K562 (cell line): ENCODE results near the gene UPK2. TPM values are rescaled to one million over a fixed set of nuclear protein-coding genes. Genes with fewer than 3 reads are reported as not detected.

Experiments
- CBX8 ChIP-seq: fragments of 200-600 bp; sonication (generic); IDR thresholded peaks from 2 replicates; pipeline ENCODE4 v1.6.1; 2012; ENCODE audit warnings: borderline replicate concordance, mixed run types, low read depth, mild to moderate bottlenecking, moderate library complexity, mixed read lengths, low read length, control low read depth, inconsistent platforms; ENCODE audit not compliant: poor library complexity, severe bottlenecking; ENCODE audit errors: extremely low read depth
- CHD2 ChIP-seq: IDR thresholded peaks from 2 replicates; pipeline ENCODE4 v1.6.1; 2011; ENCODE audit warnings: low read depth, low read length
- ESRRA ChIP-seq: fragments of 450-650 bp; IDR thresholded peaks from 2 replicates; pipeline ENCODE4 v1.6.1; 2014; ENCODE audit warnings: low read depth, mild to moderate bottlenecking, moderate library complexity, borderline replicate concordance
- ZBTB1 ChIP-seq: sonication (generic); formaldehyde crosslinking; IDR thresholded peaks from 2 replicates; pipeline ENCODE4 v1.8.1; 2023; ENCODE audit warnings: missing genetic modification reagents, low read depth, mild to moderate bottlenecking, borderline replicate concordance
- ZBTB7A ChIP-seq: IDR thresholded peaks from 2 replicates; pipeline ENCODE4 v1.6.1; 2011; ENCODE audit warnings: low read depth, mild to moderate bottlenecking, low read length, moderate library complexity, borderline replicate concordance; ENCODE audit not compliant: control insufficient read depth
- polyA plus RNA-seq, 8 experiments: library from polyadenylated mRNA; depleted of rRNA in 4 of 8; stranded (reverse) in 5 of 8; unstranded in 3 of 8; fragments of >200 nt; fragmentation: Nextera tagmentation in 2 of 8; fragmentation: Illumina TruSeq in 1 of 8; extraction: Ambion mirVana in 2 of 8; extraction: Trizol in 1 of 8; gene quantifications; 2 replicates each; pipeline versions ENCODE4 v1.2.1 to v1.2.3, GENCODE V29; 2011 to 2014; ENCODE audit warnings: inconsistent platforms in 1 of 8, missing spikeins in 1 of 8
- total RNA-seq, 7 experiments: library from RNA; depleted of rRNA in 6 of 7; stranded (reverse); fragments of >200 nt in 6 of 7; fragmentation: Illumina TruSeq in 2 of 7; extraction: Trizol in 2 of 7; gene quantifications; 2 replicates each; pipeline versions ENCODE4 v1.2.1 to v1.2.3, GENCODE V29; 2011 to 2021; ENCODE audit warnings: low replicate concordance in 1 of 7
- TF ChIP-seq, protein P1 (sequence below): fragments of 450-650 bp; IDR thresholded peaks from 2 replicates; pipeline ENCODE4 v1.6.1; 2018; ENCODE audit not compliant: partially characterized antibody
- TF ChIP-seq, protein P2 (sequence below), 2 experiments: IDR thresholded peaks; 2 replicates each; pipeline ENCODE4 v1.6.1; 2011; ENCODE audit warnings: borderline replicate concordance in 1 of 2, control low read depth in 1 of 2, low read depth in 1 of 2, low read length in 1 of 2, mild to moderate bottlenecking in 1 of 2, mixed read lengths in 1 of 2, moderate library complexity in 1 of 2; ENCODE audit not compliant: insufficient read depth in 1 of 2, insufficient read length in 1 of 2, poor library complexity in 1 of 2, severe bottlenecking in 1 of 2; ENCODE audit errors: extremely low read depth in 1 of 2
- TF ChIP-seq, protein P3 (sequence below): fragments of 250-450 bp; sonication (Bioruptor Pico); IDR thresholded peaks from 2 replicates; pipeline ENCODE4 v1.4.0; 2020; ENCODE audit warnings: mild to moderate bottlenecking, moderate library complexity
- TF ChIP-seq, protein P4 (sequence below): fragments of 450-650 bp; formaldehyde crosslinking; IDR thresholded peaks from 2 replicates; pipeline ENCODE4 v1.4.0; 2020; ENCODE audit warnings: mild to moderate bottlenecking, moderate library complexity
- TF ChIP-seq, protein P5 (sequence below), 2 experiments: IDR thresholded peaks in 1 of 2; conservative IDR thresholded peaks in 1 of 2; 2 replicates each; pipeline ENCODE4 v1.6.1; 2016; ENCODE audit warnings: low read depth in 2 of 2, mild to moderate bottlenecking in 1 of 2, missing compliant biosample characterization in 1 of 2, missing genetic modification characterization in 1 of 2, moderate library complexity in 1 of 2

Gene UPK2
- total and polyA plus RNA-seq, 9 of the 15 experiments (the other 6 are each of a cell fraction or from before 2014, with no cell fraction given), result not detected

DNA sequence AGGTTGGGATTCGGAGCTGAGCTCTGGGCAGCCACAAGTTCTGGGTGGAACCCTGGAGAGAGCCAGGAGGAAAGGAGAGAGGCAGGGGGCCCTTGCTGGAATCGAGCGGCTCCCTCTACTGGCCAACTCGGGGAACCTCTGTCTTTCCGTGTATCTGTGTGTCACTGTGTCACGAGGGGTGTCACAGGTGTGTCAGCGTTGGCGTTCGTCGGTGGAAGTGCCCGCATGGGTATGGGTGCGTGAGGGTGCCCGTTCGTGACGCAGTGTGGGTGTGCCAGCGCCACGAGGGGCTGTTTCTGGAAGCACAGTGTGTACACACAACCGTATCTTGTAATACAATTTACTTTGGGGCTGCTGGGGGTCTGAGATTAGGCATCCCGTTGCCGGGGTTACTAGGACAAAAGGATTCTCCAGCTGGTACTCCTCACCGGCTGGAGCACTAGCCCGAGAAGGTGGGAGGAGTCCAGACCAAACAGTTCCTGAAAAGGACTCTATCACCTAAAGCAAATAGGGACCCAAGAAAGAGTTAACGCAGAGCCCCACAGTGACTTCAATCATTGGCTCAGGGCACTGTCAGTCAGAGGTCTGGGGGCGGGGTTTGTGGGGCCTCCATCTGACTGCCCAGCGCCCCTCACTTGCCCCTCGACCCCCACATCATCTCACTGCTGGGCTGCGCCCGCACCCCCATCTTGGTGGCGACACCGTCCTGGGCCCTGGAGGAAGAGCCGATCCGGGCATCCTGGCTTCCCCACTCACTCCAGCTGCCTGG, 27.8 kb upstream of the UPK2 start (continued):
- TF ChIP-seq, protein P1, sequence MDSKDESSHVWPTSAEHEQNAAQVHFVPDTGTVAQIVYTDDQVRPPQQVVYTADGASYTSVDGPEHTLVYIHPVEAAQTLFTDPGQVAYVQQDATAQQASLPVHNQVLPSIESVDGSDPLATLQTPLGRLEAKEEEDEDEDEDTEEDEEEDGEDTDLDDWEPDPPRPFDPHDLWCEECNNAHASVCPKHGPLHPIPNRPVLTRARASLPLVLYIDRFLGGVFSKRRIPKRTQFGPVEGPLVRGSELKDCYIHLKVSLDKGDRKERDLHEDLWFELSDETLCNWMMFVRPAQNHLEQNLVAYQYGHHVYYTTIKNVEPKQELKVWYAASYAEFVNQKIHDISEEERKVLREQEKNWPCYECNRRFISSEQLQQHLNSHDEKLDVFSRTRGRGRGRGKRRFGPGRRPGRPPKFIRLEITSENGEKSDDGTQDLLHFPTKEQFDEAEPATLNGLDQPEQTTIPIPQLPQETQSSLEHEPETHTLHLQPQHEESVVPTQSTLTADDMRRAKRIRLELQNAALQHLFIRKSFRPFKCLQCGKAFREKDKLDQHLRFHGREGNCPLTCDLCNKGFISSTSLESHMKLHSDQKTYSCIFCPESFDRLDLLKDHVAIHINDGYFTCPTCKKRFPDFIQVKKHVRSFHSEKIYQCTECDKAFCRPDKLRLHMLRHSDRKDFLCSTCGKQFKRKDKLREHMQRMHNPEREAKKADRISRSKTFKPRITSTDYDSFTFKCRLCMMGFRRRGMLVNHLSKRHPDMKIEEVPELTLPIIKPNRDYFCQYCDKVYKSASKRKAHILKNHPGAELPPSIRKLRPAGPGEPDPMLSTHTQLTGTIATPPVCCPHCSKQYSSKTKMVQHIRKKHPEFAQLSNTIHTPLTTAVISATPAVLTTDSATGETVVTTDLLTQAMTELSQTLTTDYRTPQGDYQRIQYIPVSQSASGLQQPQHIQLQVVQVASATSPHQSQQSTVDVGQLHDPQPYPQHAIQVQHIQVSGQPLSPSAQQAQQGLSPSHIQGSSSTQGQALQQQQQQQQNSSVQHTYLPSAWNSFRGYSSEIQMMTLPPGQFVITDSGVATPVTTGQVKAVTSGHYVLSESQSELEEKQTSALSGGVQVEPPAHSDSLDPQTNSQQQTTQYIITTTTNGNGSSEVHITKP, result peak; percentile 4
- TF ChIP-seq, protein P2, sequence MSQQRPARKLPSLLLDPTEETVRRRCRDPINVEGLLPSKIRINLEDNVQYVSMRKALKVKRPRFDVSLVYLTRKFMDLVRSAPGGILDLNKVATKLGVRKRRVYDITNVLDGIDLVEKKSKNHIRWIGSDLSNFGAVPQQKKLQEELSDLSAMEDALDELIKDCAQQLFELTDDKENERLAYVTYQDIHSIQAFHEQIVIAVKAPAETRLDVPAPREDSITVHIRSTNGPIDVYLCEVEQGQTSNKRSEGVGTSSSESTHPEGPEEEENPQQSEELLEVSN (IDR thresholded peaks at IDR 0.05; ENCODE audit: borderline replicate concordance in 1 of 2, extremely low read depth in 1 of 2, insufficient read depth in 1 of 2, insufficient read length in 1 of 2, low read depth in 1 of 2, low read length in 1 of 2, poor library complexity in 1 of 2, severe bottlenecking in 1 of 2), result no peak
- TF ChIP-seq, protein P3, sequence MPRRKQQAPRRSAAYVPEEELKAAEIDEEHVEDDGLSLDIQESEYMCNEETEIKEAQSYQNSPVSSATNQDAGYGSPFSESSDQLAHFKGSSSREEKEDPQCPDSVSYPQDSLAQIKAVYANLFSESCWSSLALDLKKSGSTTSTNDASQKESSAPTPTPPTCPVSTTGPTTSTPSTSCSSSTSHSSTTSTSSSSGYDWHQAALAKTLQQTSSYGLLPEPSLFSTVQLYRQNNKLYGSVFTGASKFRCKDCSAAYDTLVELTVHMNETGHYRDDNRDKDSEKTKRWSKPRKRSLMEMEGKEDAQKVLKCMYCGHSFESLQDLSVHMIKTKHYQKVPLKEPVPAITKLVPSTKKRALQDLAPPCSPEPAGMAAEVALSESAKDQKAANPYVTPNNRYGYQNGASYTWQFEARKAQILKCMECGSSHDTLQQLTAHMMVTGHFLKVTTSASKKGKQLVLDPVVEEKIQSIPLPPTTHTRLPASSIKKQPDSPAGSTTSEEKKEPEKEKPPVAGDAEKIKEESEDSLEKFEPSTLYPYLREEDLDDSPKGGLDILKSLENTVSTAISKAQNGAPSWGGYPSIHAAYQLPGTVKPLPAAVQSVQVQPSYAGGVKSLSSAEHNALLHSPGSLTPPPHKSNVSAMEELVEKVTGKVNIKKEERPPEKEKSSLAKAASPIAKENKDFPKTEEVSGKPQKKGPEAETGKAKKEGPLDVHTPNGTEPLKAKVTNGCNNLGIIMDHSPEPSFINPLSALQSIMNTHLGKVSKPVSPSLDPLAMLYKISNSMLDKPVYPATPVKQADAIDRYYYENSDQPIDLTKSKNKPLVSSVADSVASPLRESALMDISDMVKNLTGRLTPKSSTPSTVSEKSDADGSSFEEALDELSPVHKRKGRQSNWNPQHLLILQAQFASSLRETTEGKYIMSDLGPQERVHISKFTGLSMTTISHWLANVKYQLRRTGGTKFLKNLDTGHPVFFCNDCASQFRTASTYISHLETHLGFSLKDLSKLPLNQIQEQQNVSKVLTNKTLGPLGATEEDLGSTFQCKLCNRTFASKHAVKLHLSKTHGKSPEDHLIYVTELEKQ, result no peak
- TF ChIP-seq CBX8 (no peak), ZBTB7A (peak; percentile 50; the same call in 1 of the 2 replicates), CHD2 (0 out of 2 replicates have a peak, but pooled peaks have one; percentile 44), ZBTB1 (CRISPR knock-in tag) (no peak), ESRRA (no peak; the same call in 1 of the 2 replicates)
- TF ChIP-seq, protein P4, sequence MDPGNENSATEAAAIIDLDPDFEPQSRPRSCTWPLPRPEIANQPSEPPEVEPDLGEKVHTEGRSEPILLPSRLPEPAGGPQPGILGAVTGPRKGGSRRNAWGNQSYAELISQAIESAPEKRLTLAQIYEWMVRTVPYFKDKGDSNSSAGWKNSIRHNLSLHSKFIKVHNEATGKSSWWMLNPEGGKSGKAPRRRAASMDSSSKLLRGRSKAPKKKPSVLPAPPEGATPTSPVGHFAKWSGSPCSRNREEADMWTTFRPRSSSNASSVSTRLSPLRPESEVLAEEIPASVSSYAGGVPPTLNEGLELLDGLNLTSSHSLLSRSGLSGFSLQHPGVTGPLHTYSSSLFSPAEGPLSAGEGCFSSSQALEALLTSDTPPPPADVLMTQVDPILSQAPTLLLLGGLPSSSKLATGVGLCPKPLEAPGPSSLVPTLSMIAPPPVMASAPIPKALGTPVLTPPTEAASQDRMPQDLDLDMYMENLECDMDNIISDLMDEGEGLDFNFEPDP (CRISPR knock-in tag), result no peak
- TF ChIP-seq, protein P5, sequence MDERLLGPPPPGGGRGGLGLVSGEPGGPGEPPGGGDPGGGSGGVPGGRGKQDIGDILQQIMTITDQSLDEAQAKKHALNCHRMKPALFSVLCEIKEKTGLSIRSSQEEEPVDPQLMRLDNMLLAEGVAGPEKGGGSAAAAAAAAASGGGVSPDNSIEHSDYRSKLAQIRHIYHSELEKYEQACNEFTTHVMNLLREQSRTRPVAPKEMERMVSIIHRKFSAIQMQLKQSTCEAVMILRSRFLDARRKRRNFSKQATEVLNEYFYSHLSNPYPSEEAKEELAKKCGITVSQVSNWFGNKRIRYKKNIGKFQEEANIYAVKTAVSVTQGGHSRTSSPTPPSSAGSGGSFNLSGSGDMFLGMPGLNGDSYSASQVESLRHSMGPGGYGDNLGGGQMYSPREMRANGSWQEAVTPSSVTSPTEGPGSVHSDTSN (CRISPR knock-in tag; IDR thresholded peaks at IDR 0.05; ENCODE audit: low read depth), result peak; percentile 97
- TF ChIP-seq, protein P5 (tag; conservative IDR thresholded peaks at IDR 0.05; ENCODE audit: low read depth), result peak; percentile 99
